ENCODE data around the gene KCP.

KCP gene

DNA sequence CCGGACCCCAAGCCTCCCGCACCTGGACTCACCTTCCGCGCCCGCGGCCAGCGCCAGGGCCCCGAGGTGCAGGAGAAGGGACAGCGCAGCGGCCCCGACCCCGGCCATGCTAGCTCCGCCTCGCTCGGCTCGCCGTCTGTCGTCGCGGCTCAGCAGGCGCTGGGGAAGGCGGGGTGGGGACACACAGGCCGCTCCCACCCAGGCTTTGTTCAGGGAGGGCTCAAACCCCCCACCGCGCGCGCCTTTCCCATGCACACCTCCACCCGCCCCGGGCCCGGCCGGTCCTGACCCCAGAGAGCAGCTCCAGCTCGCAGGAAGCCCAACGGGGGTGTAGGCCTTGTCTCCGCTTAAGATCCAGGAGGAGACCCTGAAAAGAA lies at the start of gene KCP:
Gene KCP, minus strand, starts transcription at position 141 of the 377 bp plus-strand sequence. Its CDS starts 33 bp downstream, at position 108.
- H2AFZ ChIP-seq (ENCODE audit: low read length), result no peak within 1 kb of the TSS
- no peaks in the 10 kb centered on the region for H4K20me1 ChIP-seq (ENCODE audit: insufficient read depth, low read length, poor library complexity, severe bottlenecking)

DNA sequence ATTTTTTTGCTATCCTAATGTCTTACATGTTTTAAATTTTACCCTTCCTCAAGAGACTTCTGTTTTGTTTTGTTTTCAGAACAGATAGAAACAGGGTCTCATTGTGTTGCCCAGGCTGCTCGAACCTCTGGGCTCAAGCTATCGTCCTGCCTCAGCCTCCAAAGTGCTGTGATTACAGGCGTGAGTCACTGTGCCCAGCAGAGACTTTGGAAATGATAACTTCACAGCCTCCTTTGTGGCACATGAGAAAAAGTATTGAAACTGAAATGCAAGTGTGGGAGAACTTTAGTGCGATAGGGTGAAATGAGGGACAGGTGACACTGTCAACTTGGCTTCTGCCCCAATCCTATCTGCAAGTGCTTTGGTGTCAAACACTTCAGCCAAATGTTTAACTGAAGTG lies 48.8 kb upstream of the KCP start:
- TF ChIP-seq, protein P1, sequence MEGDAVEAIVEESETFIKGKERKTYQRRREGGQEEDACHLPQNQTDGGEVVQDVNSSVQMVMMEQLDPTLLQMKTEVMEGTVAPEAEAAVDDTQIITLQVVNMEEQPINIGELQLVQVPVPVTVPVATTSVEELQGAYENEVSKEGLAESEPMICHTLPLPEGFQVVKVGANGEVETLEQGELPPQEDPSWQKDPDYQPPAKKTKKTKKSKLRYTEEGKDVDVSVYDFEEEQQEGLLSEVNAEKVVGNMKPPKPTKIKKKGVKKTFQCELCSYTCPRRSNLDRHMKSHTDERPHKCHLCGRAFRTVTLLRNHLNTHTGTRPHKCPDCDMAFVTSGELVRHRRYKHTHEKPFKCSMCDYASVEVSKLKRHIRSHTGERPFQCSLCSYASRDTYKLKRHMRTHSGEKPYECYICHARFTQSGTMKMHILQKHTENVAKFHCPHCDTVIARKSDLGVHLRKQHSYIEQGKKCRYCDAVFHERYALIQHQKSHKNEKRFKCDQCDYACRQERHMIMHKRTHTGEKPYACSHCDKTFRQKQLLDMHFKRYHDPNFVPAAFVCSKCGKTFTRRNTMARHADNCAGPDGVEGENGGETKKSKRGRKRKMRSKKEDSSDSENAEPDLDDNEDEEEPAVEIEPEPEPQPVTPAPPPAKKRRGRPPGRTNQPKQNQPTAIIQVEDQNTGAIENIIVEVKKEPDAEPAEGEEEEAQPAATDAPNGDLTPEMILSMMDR (conservative IDR thresholded peaks at IDR 0.05; ENCODE audit: low read length), result no peak
- no peak for TF ChIP-seq EZH2phosphoT487 (IDR thresholded peaks at IDR 0.05; ENCODE audit: borderline replicate concordance)
- Histone ChIP-seq H3K9me3 (ENCODE audit: insufficient read depth, low read depth, low read length) (no peaks in the 10 kb centered on the region), H3K4me3 (ENCODE audit: low read length, poor library complexity, severe bottlenecking) (no peak overlapping the region), H4K20me1 (ENCODE audit: insufficient read depth, low read length, poor library complexity, severe bottlenecking) (no peaks in the 10 kb centered on the region), H3K9me2 (replicated peaks; ENCODE audit: low read depth, low read length) (no peaks in the 10 kb centered on the region), H3K4me2 (ENCODE audit: low read depth, low read length, poor library complexity, severe bottlenecking) (no peak overlapping the region), H3K9ac (ENCODE audit: low read depth, low read length, poor library complexity, severe bottlenecking) (no peak overlapping the region), H3K27me3 (ENCODE audit: insufficient read depth, low read length, poor library complexity, severe bottlenecking) (no peaks in the 10 kb centered on the region), H3K36me3 (ENCODE audit: insufficient read depth, low read length) (peaks cover 78% of the 10 kb centered on the region; the same call in 1 of the 2 replicates), H2AFZ (ENCODE audit: low read length) (no peak overlapping the region), H3K4me1 (ENCODE audit: insufficient read depth, low read length, poor library complexity, severe bottlenecking) (no peaks in the 10 kb centered on the region), H3F3A (ENCODE audit: low read depth) (no peaks in the 10 kb centered on the region), H3K79me2 (ENCODE audit: insufficient read depth, low read length) (no peaks in the 10 kb centered on the region)

More for the DNA sequence above, at the start of gene KCP:
- no peaks in the 10 kb centered on the region for H3K9me3 ChIP-seq (ENCODE audit: insufficient read depth, low read depth, low read length)
- no peaks in the 10 kb centered on the region for H3K4me1 ChIP-seq (ENCODE audit: insufficient read depth, low read length, poor library complexity, severe bottlenecking)
- no peaks in the 10 kb centered on the region for H3K79me2 ChIP-seq (ENCODE audit: insufficient read depth, low read length)
- no peak within 1 kb of the TSS for H3K4me3 ChIP-seq (ENCODE audit: low read length, poor library complexity, severe bottlenecking)
- H3K4me2 ChIP-seq (ENCODE audit: low read depth, low read length, poor library complexity, severe bottlenecking), result no peak within 1 kb of the TSS
- no peaks in the 10 kb centered on the region for H3K27me3 ChIP-seq (ENCODE audit: insufficient read depth, low read length, poor library complexity, severe bottlenecking)
- H3F3A ChIP-seq (ENCODE audit: low read depth), result no peaks in the 10 kb centered on the region
- H3K9ac ChIP-seq (ENCODE audit: low read depth, low read length, poor library complexity, severe bottlenecking), result no peak within 1 kb of the TSS
- no peaks in the 10 kb centered on the region for H3K9me2 ChIP-seq (replicated peaks; ENCODE audit: low read depth, low read length)
- TF ChIP-seq EZH2phosphoT487 (IDR thresholded peaks at IDR 0.05; ENCODE audit: borderline replicate concordance), result no peak
- TF ChIP-seq, protein P1 (conservative IDR thresholded peaks at IDR 0.05; ENCODE audit: low read length), result no peak
- H3K36me3 ChIP-seq (ENCODE audit: insufficient read depth, low read length), result no peaks in the 10 kb centered on the region

DNA sequence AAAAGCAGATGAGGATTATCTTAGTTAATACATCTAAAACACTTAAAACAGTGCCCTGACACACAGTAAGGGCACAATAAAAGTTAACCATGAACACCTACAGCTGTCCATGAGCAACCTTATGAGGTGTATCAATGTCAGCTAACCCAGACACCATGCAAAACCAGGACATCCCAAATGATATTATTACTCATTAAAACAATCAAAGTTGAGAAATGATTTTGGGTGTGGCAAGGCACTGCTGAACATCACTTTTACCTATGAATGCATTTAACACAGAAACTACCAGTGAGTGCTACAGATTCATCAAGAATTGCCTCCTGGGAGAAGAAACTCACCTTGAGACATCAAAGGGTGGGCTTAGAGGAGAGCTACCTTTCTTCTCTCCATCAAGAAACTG lies 45.5 kb upstream of the KCP start:
- Histone ChIP-seq H3F3A (ENCODE audit: low read depth) (no peaks in the 10 kb centered on the region), H3K27me3 (ENCODE audit: insufficient read depth, low read length, poor library complexity, severe bottlenecking) (no peaks in the 10 kb centered on the region), H3K9me3 (ENCODE audit: insufficient read depth, low read depth, low read length) (no peaks in the 10 kb centered on the region), H3K4me3 (ENCODE audit: low read length, poor library complexity, severe bottlenecking) (no peak overlapping the region), H4K20me1 (ENCODE audit: insufficient read depth, low read length, poor library complexity, severe bottlenecking) (no peaks in the 10 kb centered on the region), H3K4me2 (ENCODE audit: low read depth, low read length, poor library complexity, severe bottlenecking) (no peak overlapping the region), H3K9ac (ENCODE audit: low read depth, low read length, poor library complexity, severe bottlenecking) (no peak overlapping the region), H3K4me1 (ENCODE audit: insufficient read depth, low read length, poor library complexity, severe bottlenecking) (no peaks in the 10 kb centered on the region), H3K9me2 (replicated peaks; ENCODE audit: low read depth, low read length) (no peaks in the 10 kb centered on the region), H3K36me3 (ENCODE audit: insufficient read depth, low read length) (peaks cover 85% of the 10 kb centered on the region), H3K79me2 (ENCODE audit: insufficient read depth, low read length) (no peaks in the 10 kb centered on the region), H2AFZ (ENCODE audit: low read length) (no peak overlapping the region)
- TF ChIP-seq, protein P1 (conservative IDR thresholded peaks at IDR 0.05; ENCODE audit: low read length), result no peak
- TF ChIP-seq EZH2phosphoT487 (IDR thresholded peaks at IDR 0.05; ENCODE audit: borderline replicate concordance), result no peak
